ENCODE results near the gene PGLYRP4.
"Not testable (repeated sequence)": the region's sequence is repeated elsewhere in the genome, so short reads cannot be mapped to it uniquely, and the experiment has no call there.

PGLYRP4 gene

DNA sequence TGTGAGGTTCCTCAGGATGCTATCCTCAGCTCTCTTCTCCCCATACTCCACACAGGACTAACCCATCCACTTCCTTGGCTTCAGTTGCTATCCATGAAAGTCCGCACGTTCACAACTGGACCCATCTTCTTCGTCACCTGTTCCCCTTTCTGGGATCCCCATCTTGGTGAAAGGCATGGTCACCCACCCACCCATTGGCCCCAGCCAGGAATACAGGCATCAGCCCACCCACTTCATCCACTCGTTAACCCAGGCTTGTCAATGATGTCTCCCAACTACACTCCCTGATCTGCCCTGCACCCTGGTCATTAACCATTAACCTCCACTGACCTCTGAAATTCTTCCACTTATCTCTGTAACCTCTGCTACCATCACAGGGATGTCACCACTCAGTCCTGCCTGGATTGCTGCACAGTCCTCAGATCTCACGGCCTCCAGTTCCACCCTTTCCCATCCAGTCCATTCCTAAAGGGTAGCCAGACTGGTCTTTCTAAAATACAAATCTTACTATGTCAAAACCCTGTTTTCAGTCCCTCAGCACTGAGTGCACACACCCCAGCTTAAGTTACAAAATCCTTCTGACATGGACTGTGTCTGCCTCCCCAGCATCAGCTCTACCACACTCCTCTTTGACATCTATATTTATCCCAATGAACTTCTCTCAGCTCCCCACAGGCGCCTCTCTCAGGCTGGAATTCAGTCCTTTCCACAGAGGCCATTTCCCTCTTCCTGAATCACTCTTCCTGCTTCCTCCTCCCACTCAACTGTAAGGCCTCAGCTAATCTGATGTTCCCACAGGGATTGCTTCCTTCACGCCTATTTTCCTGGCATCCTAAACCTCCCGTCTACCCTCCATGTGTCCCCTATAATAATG lies 10.4 kb downstream of the PGLYRP4 start:
- DNase-seq (ENCODE audit: low spot score): no peak

DNA sequence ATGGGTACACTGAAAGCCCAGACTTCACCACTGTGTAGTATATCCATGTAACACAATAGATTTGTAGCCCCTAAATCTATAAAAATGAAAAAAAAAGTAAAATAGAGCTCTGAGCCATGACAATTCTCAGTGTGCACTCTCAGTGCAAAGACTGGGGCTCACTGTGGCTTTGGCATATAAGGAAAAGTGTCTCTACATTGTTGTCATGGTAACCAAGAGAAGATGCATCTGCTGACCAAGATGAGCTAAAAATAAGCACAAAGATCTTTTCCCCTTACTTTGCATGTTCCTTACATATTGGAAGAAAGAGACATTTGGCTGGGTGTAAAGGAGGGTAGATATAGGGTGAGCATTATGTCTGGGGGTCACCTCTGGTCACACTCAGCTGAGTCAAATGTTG lies 12.0 kb downstream of the PGLYRP4 start:
- DNase-seq (ENCODE audit: low spot score): no peak

DNA sequence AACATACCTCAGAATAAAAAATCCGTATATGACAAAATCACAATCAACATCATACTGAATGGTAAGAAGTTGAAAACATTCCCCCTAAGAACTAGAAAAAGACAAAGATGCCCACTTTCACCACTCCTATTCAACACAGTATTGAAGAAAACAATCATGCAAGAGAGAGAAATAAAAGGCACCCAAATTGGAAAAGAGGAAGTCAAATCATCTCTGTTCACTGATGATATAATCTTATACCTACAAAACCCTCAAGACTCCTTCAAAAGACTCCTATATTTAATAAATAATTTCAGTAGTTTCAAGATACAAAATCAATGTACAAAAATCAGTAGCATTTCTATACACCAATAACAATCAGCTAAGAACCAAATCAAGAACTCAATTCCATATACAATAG lies 14.7 kb downstream of the PGLYRP4 start:
- DNase-seq (ENCODE audit: low spot score): no peak

DNA sequence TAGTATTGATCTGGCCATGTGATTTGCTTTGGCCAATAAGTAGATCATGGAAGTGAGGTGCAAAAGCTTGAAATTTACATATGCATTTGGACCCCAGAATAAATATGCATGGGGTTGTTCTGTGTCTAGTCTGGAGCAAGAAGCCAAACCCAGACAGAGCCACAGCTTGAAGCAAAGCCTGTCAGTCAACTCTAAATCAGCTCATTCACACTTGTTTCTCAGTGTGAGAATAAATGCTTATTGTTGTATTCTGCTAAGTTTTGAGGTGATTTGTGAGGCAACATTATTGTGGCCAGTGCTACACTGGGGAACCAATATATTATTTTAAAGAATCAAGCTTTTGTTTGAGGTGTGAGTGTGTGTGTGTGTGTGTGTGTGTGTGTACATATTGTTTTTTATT lies 23.7 kb downstream of the PGLYRP4 start:
- no peak for DNase-seq (ENCODE audit: low spot score)

DNA sequence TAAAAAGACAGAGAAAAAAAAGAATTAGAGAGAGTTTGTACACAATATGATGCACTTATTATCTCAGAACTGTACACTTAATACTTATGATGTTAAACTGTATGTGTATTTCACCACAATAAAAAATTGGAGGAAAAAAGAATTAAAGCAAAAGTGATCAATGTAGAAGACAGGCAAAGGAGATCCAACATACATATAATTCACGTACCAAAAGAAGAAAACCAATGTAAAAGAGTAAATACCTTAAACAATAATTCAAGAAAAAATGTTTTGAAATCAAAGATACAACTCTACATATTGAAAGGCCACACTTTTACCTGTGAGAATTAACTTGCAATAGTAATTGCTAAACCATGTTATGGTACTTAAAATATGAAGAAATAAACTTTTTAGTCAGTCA lies 26.1 kb downstream of the PGLYRP4 start:
- no peak for DNase-seq (ENCODE audit: low spot score)

DNA sequence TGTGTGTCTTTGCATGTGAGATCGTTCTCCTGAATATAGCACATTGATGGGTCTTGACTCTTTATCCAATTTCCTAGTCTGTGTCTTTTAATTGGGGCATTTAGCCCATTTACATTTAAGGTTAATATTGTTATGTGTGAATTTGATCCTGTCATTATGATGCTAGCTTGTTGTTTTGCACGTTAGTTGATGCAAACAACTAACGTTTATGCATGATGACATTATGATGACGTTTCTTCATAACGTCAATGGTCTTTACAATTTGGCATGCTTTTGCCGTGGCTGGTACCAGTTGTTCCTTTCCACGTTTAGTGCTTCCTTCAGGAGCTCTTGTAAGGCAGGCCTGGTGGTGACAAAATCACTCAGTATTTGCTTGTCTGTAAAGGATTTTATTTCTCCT lies 30.5 kb downstream of the PGLYRP4 start:
- DNase-seq (ENCODE audit: low spot score): not testable (repeated sequence)

DNA sequence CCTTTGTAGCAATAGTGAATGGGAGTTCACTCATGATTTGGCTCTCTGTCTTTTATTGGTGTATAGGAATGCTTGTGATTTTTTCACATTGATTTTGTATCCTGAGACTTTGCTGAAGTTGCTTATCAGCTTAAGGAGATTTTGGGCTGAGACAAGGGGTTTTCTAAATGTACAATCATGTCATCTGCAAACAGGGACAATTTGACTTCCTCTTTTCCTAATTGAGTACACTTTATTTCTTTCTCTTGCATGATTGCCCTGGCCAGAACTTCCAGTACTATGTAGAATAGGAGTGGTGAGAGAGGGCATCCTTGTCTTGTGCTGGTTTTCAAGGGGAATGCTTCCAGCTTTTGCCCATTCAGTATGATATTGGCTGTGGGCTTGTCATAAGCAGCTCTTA lies 32.6 kb downstream of the PGLYRP4 start:
- DNase-seq (ENCODE audit: low spot score): not testable (repeated sequence)

DNA sequence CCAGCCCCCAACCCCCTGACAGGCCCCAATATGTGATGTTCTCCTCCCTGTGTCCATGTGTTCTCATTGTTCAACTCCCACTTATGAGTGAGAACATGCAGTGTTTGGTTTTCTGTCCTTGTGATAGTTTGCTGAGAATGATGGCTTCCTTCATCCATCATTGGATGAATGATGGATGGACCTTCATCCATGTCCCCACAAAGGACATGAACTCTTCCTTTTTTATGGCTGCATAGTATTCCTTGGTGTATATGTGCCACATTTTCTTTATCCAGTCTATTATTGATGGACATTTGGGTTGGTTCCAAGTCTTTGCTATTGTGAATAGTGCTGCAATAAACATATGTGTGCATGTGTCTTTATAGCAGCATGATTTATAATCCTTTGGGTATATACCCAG lies 34.3 kb downstream of the PGLYRP4 start:
- DNase-seq (ENCODE audit: low spot score): not testable (repeated sequence)

DNA sequence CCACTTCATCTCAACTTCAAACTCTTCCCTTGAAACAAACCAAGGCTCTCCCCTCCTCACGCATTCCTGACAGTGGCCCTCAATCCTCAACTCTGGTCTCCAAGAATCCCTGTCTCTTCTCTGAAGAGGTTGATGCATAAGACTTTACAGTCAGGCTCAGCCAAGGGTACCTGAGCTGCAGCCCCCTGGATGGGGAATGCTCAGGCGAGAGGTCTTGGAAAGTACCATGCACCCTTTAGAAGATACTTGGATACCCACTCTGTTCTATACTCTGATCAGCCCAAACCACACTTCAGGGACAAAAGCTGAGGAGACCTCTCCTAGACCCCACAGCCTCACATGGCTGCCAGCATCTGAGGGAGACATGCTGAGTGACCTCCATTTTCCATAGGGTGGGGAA lies 35.4 kb downstream of the PGLYRP4 start:
- DNase-seq (ENCODE audit: low spot score): no peak

DNA sequence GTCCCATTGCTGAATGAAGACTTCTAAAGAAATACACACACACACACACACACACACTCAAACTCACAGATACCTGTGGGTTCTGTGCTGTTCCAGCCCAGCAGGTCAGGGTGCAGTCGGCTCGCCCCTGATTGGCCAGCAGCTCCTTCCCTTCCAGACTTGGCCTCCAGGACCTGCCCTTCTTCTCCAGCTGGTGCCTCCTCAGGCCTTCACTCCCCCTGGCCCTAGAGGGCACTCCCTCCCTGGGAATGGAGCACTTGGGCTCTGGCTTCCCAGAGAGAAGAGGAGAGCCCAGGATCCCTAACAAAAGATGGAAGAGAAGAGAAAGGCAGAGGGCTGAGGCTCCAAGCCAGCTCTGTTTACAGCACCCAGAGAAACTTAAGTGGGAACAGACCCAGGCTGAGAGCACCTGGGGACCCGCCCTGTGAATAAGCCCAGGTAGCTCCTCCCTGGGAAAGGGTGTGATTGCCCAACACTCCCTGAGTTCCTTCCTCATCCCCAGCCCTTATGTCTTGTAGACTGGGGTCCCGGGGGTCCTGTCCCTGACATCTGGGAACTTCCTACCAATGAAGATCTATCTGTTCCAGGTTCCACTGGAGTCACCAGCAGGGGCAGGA lies 36.0 kb downstream of the PGLYRP4 start, which contains the start of gene PGLYRP3:
TSS of gene PGLYRP3 (minus strand) at position 383 of the 617 bp plus-strand sequence. CDS start 2,287 bp downstream, outside the sequence.
- DNase-seq (ENCODE audit: low spot score): no peak

DNA sequence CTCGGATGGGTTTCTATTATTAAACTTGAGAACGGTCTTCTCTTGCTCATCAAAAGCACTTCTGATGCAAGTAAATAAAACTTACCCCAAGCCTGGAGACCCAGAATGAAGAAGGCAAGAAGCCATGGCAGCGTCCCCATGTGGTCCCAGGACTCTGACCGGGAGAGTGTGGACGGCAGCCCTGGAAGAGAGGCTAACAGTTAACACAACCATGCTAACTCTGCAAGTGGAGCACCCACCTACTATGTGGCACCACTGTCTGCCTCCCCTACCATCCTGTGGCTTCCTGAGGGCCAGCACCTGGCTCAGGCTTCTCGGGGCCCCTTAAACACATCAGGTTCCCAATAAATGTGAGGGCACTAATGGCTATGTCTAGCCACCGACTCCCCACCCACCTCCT lies 38.1 kb downstream of the PGLYRP4 start:
- DNase-seq (ENCODE audit: low spot score): no peak

DNA sequence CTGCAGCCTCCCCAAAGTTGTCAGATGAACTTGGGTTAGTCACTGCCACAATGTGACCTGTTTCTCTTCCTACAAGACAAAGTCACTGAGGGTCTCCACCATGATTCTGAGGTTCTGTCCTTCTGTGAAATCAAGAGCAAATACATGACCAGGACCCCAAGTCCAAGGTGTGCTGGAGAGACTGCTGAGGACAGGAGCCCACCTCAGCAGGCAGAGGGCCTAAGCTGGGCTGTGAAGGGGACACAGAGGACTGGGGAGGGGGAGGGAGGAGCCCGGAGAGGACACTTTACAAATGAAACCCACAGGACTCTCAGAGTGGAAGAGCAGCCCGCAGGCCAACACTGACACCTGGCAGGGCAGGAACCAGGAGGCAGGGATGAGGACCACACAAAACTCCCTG lies 39.2 kb downstream of the PGLYRP4 start:
- DNase-seq (ENCODE audit: low spot score): no peak

DNA sequence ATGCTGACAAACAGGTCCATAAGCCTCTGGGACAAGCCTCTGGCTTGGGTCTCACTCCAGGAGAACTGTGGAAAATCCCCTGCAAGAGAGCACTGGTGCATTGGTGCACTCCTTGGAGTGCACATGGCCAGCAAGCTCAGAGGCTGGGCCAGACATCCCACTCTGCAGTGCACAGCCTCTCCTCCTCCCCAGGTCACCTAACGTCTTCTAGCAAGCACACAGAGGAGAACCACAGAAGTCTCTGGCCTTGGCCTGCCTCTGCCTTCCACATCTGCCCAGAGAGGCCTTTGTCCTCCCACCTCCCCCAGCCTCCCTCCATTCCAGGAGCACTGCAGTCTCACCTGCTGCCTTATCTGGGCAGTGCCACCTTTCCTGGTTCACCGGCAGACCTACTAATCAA lies 40.1 kb downstream of the PGLYRP4 start:
- no peak for DNase-seq (ENCODE audit: low spot score)

DNA sequence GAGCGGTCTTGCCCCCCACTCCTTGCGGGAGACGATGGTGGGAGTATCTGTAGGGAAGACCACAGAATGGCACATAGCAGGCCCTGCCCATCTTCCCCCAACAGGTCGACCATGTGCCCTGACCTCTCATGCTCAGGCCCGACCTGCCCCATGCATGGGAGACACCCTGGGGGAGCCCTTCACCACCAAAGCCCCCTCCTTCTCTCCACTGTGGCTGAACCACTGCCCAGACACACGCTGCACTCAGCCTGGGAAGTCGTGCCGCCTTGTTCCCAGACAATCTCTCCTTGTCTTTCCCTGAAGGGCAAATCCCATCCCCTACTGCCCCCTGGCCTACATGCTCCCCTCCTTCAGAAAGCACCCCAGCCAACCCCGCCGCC lies 41.4 kb downstream of the PGLYRP4 start:
- no peak for DNase-seq (ENCODE audit: low spot score)

DNA sequence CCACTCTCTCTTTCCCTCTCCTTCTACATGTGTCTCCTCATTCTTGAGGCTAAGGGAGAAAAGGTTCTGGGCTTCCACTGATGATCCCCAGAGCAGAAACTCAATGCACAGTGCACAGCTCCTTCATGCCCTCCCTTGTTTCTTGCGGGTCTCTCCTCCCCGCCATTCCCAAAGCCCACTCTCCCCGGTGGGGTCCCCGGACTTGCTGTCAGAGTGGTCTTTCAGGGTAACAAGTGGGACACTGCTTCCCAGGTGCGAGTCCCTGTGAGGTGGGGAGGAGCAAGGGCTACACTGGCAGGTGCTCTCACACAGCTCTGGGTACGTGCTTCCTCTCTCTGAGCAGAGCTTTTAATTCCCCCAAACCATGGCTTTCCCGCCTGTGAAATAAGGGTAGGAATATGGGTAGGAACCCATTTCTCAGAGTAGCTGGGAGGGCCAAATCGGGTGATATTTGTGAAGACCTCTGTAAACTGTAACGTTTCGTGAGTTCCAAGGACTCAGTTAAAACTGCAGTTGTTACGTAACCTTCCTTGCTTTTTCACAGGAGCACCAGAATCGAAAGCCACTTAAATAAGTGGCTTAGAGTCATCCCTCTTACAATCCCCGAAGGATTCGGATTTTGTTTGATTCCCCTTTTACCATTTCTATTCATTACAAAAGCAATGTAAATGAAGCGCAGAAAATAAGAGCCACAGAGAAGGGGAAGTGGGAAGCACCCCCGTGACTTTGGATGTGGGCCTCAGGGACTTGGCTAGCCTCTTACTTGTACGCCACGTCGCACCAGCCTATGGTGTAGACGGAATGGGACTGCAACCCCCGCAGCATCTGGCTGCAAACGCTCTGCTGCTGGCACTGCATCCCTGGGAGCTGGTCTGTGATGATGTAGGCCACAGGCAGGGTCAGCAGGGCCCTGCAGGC lies 42.1 kb downstream of the PGLYRP4 start:
- no peak for DNase-seq (ENCODE audit: low spot score)

DNA sequence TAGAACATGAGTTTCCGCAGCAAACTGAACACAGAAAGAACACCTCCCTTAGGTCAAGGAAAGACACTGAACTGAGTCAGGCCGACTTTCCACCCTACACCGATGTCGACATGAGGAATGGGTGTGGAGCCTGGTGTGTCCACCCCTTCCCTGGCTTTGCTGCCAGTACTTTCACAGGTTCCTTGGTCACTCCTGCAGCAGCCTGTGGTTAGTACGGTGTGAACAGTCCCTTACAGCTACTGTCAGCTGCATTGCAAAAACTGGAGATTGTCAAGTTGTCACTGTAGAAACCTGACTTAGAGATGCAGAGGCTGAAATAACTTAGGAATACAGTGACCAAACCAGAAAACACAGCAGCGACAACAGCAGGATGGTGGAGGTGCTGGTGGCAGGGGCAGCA lies 43.0 kb downstream of the PGLYRP4 start:
- no peak for DNase-seq (ENCODE audit: low spot score)

DNA sequence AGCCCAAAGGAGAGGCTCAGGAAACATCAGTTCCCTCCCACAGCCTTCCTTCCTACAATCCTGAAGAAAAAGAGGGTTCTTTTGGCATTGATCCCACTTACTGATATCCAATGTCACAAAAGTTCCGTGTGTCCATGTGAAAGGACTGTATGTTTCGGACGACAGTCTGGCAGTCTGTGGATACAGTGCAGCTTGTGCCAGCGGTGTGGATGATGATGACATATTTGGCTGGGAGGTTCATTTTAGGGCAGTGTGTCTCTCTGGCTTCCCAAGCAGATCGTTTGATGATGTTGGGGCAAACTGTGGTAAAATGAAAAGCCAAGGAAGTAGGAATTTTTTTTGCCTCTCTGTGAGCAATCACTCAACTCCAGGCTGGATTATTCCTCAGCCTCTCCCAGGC lies 46.3 kb downstream of the PGLYRP4 start:
- no peak for DNase-seq (ENCODE audit: low spot score)

DNA sequence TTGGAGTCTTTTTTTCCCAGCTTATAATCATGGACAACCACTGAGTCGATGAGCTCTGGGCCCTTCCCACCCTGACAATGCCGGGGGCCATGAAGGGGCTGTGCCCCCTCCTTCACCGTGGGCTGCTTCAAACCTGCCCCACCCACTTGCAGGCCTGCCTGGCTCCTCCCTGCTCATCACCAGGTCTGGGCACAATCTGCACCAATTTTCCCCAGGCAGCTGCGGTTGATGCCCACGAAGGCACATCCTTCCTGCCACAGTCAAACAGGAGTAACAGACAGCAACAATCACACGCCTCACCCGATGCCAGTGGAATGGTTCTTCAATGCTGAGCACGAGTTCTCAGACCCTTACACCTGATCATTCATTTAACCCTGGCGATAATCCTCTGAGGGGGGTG lies 54.8 kb downstream of the PGLYRP4 start:
- no peak for DNase-seq (ENCODE audit: low spot score)

DNA sequence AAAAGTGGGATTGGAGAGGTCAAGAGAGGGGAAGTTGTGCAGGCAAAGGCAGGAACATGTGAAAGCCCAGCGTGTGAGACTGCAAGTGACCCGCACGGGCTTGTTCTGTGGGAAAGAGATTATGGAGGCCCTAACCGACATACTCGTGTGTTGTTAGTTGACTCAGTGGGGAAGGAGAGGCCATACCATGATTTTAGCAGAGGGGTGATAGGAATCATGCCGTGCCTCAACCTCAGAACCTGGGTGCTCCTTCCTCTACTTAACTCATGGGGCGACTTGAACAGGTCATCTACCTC lies 55.2 kb downstream of the PGLYRP4 start:
- DNase-seq (ENCODE audit: low spot score): no peak

DNA sequence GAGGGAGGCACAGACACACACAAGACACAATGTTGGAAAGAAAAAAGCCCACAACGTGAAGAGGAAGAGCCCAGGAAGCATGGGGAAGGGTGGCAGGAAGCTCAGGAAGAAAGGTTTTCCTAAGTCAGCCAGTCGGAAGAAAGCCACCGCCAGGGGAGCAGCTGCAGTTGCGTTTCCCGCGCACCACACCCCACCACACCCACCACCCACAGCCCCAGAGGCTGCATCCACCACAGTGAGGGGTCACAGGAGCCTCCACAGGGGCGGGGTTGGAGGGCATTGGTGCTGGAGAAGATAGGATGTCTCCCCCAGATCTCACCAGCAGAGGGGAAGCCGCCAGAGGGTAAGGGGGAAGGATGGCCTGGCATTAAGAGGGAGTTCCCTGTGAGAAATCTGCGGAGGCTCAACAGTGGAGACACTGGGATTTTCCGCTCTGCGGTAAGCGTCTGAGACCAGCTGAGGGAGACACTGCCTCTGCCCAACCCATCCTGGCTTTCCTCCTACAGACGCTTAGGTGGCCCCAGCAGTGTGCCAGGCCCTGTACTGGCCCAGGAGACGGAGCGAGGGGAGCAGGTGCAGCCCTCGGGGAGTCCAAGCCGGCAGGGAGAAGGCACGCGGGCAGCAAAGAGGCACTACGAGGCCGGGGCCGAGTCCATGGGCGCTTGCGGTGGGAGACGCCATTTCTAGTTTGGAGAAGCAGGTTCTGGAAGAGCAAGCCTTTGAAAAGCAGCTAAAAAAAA lies 55.7 kb downstream of the PGLYRP4 start:
- peak; percentile 51 for DNase-seq (ENCODE audit: low spot score)

DNA sequence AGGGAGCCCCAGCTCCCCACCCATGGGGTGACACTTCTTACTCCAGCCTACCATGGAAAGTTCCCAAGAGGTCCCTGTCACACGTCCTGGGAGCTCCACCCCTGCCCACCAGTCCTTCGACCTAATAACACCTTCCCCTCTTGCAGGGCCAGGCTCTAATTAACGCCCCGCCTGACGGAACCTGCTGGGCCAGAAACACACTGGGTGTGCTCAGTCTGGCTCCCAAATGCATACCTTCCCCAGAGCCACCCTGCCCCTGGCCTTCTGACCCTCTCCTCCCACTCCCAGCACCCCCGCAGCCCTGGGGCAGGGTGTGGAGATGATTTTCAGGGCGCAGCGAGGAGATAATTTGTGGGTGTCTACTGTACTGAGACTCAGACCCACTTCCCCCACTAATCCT lies 56.5 kb downstream of the PGLYRP4 start:
- no peak for DNase-seq (ENCODE audit: low spot score)

DNA sequence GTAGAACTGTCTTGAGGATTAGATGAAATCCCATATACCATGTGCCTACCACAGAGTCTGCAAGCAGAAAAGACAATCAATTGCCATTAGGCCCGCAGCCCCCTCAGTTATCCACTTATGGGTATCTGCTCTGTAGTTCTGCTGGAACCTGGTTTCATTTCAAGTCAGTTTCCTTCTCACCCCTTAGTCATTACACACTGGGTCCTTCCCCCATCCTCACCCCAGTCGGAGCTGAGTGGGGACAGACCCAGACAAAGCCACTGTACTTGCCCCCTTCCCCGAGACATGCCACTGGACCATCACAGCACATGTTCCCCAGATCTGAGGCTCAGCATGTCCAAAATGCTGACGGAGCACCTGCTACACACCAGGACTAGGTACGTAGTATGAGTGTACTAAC lies 57.1 kb downstream of the PGLYRP4 start:
- no peak for DNase-seq (ENCODE audit: low spot score)
